ENCODE measurements around the gene HSPB1. TPM values are rescaled to one million over a fixed set of nuclear protein-coding genes. Genes with fewer than 3 reads are reported as not detected.
A peak's percentile ranks its signal among the peaks of the same experiment; 100 is the strongest.
"Not testable (repeated sequence)": the region's sequence is repeated elsewhere in the genome, so short reads cannot be mapped to it uniquely, and the experiment has no call there.

Gene HSPB1
- total and polyA plus RNA-seq, 2 experiments from 2014 or later: 48.1 to 437 TPM

DNA sequence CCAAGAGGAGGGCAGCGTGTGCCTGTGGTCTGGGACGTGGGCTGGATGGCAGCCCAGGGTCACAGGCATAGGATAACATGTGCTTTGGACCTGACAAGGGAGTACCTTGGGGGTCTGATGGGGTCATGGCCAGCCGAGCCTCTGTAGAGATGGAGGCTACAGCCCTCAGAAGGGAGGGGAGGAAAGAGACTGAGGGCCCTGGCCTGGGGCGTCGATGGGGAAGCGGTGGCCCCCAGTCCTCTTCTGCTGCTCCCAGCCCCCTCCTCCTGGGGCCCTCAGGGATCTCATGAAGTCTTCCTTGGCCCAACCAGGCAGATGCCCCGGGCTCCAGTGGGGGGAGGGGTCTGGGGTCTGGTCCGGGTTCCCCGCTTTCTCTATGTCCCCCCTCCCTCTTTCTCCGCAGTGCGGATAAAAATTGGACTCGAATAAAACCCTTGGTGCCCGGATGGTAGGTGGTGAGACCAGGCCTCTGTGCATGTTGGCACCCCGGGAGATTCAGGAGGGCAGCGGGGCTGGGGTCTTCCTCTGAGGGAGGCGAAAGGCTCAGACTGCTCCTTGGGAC is 15.6 kb upstream of the HSPB1 start:
- Mint-ChIP-seq H3K27me3 (ENCODE audit: insufficient read depth, low read depth, poor library complexity) (peaks cover 42% of the 10 kb centered on the region), H3K36me3 (ENCODE audit: low read depth) (peaks cover 5% of the 10 kb centered on the region; the same call in 2 of the 3 replicates)
- TF ChIP-seq REST (IDR thresholded peaks at IDR 0.05; ENCODE audit: unreplicated experiment) (no peak), ZNF114 (CRISPR knock-in tag; IDR thresholded peaks at IDR 0.05) (no peak), NANOG (IDR thresholded peaks at IDR 0.05; ENCODE audit: borderline replicate concordance) (no peak), JUNB (IDR thresholded peaks at IDR 0.05; ENCODE audit: unreplicated experiment) (no peak), STAT1 (IDR thresholded peaks at IDR 0.05; ENCODE audit: unreplicated experiment) (no peak), ZNF462 (CRISPR knock-in tag; IDR thresholded peaks at IDR 0.05) (no peak)

GRCh38 chr7:76290847-76291350 is 11.6 kb upstream of the HSPB1 start:
- not testable (repeated sequence) for H3K4me3 ChIP-seq; H3K9me2 ChIP-seq (ENCODE audit: insufficient read depth); H3K27me3 ChIP-seq (ENCODE audit: insufficient read depth); DNase-seq (ENCODE audit: low spot score); H2AFZ ChIP-seq; H3K9me3 Mint-ChIP-seq; ATAC-seq; H3K4me3 Mint-ChIP-seq; H3K36me3 ChIP-seq (ENCODE audit: insufficient read depth); H3K79me2 ChIP-seq (replicated peaks; ENCODE audit: insufficient read depth); H3K36me3 Mint-ChIP-seq (ENCODE audit: low read depth); H4K20me1 ChIP-seq (replicated peaks; ENCODE audit: insufficient read depth)
- H3K4me2 ChIP-seq: peak overlapping the region; percentile 72
- peaks cover 33% of the 10 kb centered on the region for H3K27me3 Mint-ChIP-seq (ENCODE audit: insufficient read depth, low read depth, poor library complexity)
- H3K27ac Mint-ChIP-seq: peak overlapping the region; percentile 22; the same call in 1 of the 2 replicates
- peaks cover 12% of the 10 kb centered on the region; the same call in 1 of the 2 replicates for H3F3A ChIP-seq (replicated peaks; ENCODE audit: low read depth)
- H3K4me1 Mint-ChIP-seq: peaks cover 37% of the 10 kb centered on the region
- 0 out of 2 replicates have a peak overlapping the region, but pooled peaks have one; percentile 19 for H3K27ac ChIP-seq (ENCODE audit: low read depth)
- peaks cover 23% of the 10 kb centered on the region for H3K4me1 ChIP-seq (ENCODE audit: insufficient read depth)

More for the DNA sequence above, 15.6 kb upstream of the HSPB1 start:
- no peak for DNase-seq (ENCODE audit: low spot score)
- Histone ChIP-seq H3K4me2 (no peak overlapping the region), H3K4me1 (ENCODE audit: insufficient read depth) (peaks cover 6% of the 10 kb centered on the region), H2AFZ (no peak overlapping the region), H3F3A (replicated peaks; ENCODE audit: low read depth) (peaks cover 6% of the 10 kb centered on the region; the same call in 1 of the 2 replicates), H3K9me2 (ENCODE audit: insufficient read depth) (no peaks in the 10 kb centered on the region), H3K4me3 (no peak overlapping the region), H3K79me2 (replicated peaks; ENCODE audit: insufficient read depth) (no peaks in the 10 kb centered on the region), H3K36me3 (ENCODE audit: insufficient read depth) (no peaks in the 10 kb centered on the region), H3K27ac (ENCODE audit: low read depth) (no peak overlapping the region), H3K27me3 (ENCODE audit: insufficient read depth) (peaks cover 25% of the 10 kb centered on the region), H4K20me1 (replicated peaks; ENCODE audit: insufficient read depth) (no peaks in the 10 kb centered on the region)
- peaks cover 24% of the 10 kb centered on the region for H3K4me1 Mint-ChIP-seq
- no peak overlapping the region for H3K4me3 Mint-ChIP-seq
- no peaks in the 10 kb centered on the region for H3K9me3 Mint-ChIP-seq
- ATAC-seq: no peak
- no peak overlapping the region for H3K27ac Mint-ChIP-seq
